K562 (cell line): ENCODE measurements around the gene UBXN1. TPM values are rescaled to one million over a fixed set of nuclear protein-coding genes. Genes with fewer than 3 reads are reported as not detected.

Experiments used
- ARID3A ChIP-seq: IDR thresholded peaks from 2 replicates; pipeline ENCODE4 v1.6.1; 2012; ENCODE audit warnings: low read depth, low read length, improper control_type of control experiment, borderline replicate concordance
- ATF7 ChIP-seq: fragments of 450-650 bp; IDR thresholded peaks from 2 replicates; pipeline ENCODE4 v1.7.1; 2014; ENCODE audit warnings: mild to moderate bottlenecking, moderate library complexity
- BMI1 ChIP-seq: fragments of 150-350 bp; IDR thresholded peaks from 2 replicates; pipeline ENCODE4 v1.6.1; 2014; ENCODE audit warnings: low read length
- FOXA3 ChIP-seq, 2 experiments: fragments of 450-650 bp in 1 of 2; sonication (generic) in 1 of 2; formaldehyde crosslinking; IDR thresholded peaks in 1 of 2; conservative IDR thresholded peaks in 1 of 2; 2 replicates each; pipeline versions ENCODE4 v1.4.0 to v1.8.0; 2020 to 2022; ENCODE audit warnings: mild to moderate bottlenecking in 2 of 2, missing genetic modification reagents in 1 of 2
- FOXK1 ChIP-seq: sonication (generic); formaldehyde crosslinking; IDR thresholded peaks from 2 replicates; pipeline ENCODE4 v1.8.0; 2022; ENCODE audit warnings: missing genetic modification reagents, mild to moderate bottlenecking, borderline replicate concordance
- HDAC8 ChIP-seq: fragments of 450-650 bp; IDR thresholded peaks from 2 replicates; pipeline ENCODE4 v1.6.1; 2016; ENCODE audit warnings: mild to moderate bottlenecking, missing genetic modification characterization, moderate library complexity, missing compliant biosample characterization
- HSF4 ChIP-seq: fragments of 250-450 bp; sonication (Bioruptor Pico); IDR thresholded peaks from 2 replicates; pipeline ENCODE4 v2.1.2; 2022; ENCODE audit warnings: mild to moderate bottlenecking, moderate library complexity, borderline replicate concordance
- NFE2 ChIP-seq: IDR thresholded peaks from 2 replicates; pipeline ENCODE4 v1.6.1; 2014; ENCODE audit warnings: antibody characterized with exemption, low read depth
- RBM22 ChIP-seq: fragments of 200-400 bp; formaldehyde crosslinking; IDR thresholded peaks from 2 replicates; pipeline ENCODE4 v1.6.1; 2018; ENCODE audit warnings: low read length, low read depth; ENCODE audit not compliant: poor library complexity, severe bottlenecking
- RFX1 ChIP-seq: fragments of 450-650 bp; IDR thresholded peaks from 2 replicates; pipeline ENCODE4 v1.6.1; 2016; ENCODE audit warnings: mild to moderate bottlenecking, moderate library complexity
- SIN3B ChIP-seq: fragments of 450-650 bp; IDR thresholded peaks from 2 replicates; pipeline ENCODE4 v1.6.1; 2017; ENCODE audit warnings: low read depth, mild to moderate bottlenecking, moderate library complexity
- SREBF2 ChIP-seq: sonication (generic); formaldehyde crosslinking; IDR thresholded peaks from 2 replicates; pipeline ENCODE4 v1.4.0; 2020; ENCODE audit warnings: mild to moderate bottlenecking, missing genetic modification reagents
- SRF ChIP-seq, 2 experiments: fragments of 250-450, 450-650 bp in 1 of 2; sonication (Bioruptor Pico) in 1 of 2; sonication (generic) in 1 of 2; formaldehyde crosslinking; IDR thresholded peaks; 2 replicates each; pipeline versions ENCODE4 v1.5.0 to v1.5.1; 2020 to 2022; ENCODE audit warnings: mild to moderate bottlenecking in 1 of 2, missing genetic modification reagents in 1 of 2
- SRSF7 ChIP-seq: fragments of 200-400 bp; formaldehyde crosslinking; optimal IDR thresholded peaks from 2 replicates; pipeline ENCODE3; 2017; ENCODE audit warnings: mild to moderate bottlenecking, low read depth, low read length
- TBP ChIP-seq: optimal IDR thresholded peaks from 2 replicates; pipeline ENCODE3; 2011; ENCODE audit warnings: low read depth, low read length, improper control_type of control experiment
- TEAD1 ChIP-seq, 2 experiments: fragments of 450-650 bp in 1 of 2; sonication (generic) in 1 of 2; formaldehyde crosslinking; IDR thresholded peaks; 2 replicates each; pipeline versions ENCODE4 v1.4.0 to v1.8.0; 2020 to 2022; ENCODE audit warnings: mild to moderate bottlenecking in 2 of 2, missing genetic modification reagents in 1 of 2
- polyA plus RNA-seq, 8 experiments: library from polyadenylated mRNA; depleted of rRNA in 4 of 8; stranded (reverse) in 5 of 8; unstranded in 3 of 8; fragments of >200 nt; fragmentation: Nextera tagmentation in 2 of 8; fragmentation: Illumina TruSeq in 1 of 8; extraction: Ambion mirVana in 2 of 8; extraction: Trizol in 1 of 8; gene quantifications; 2 replicates each; pipeline versions ENCODE4 v1.2.1 to v1.2.3, GENCODE V29; 2011 to 2014; ENCODE audit warnings: inconsistent platforms in 1 of 8, missing spikeins in 1 of 8
- total RNA-seq, 7 experiments: library from RNA; depleted of rRNA in 6 of 7; stranded (reverse); fragments of >200 nt in 6 of 7; fragmentation: Illumina TruSeq in 2 of 7; extraction: Trizol in 2 of 7; gene quantifications; 2 replicates each; pipeline versions ENCODE4 v1.2.1 to v1.2.3, GENCODE V29; 2011 to 2021; ENCODE audit warnings: low replicate concordance in 1 of 7
- TF ChIP-seq, protein P1 (sequence below): fragments of 450-650 bp; formaldehyde crosslinking; IDR thresholded peaks from 2 replicates; pipeline ENCODE4 v1.4.0; 2020; ENCODE audit warnings: mild to moderate bottlenecking, moderate library complexity
- TF ChIP-seq, protein P2 (sequence below): fragments of 450-650 bp; formaldehyde crosslinking; IDR thresholded peaks from 2 replicates; pipeline ENCODE4 v1.4.0; 2022; ENCODE audit warnings: missing genetic modification characterization
- TF ChIP-seq, protein P3 (sequence below): fragments of 250-450 bp; sonication (Bioruptor Pico); IDR thresholded peaks from 2 replicates; pipeline ENCODE4 v1.8.0; 2022; ENCODE audit warnings: inconsistent platforms

The UBXN1 gene
- total and polyA plus RNA-seq, 9 of the 15 experiments (the other 6 are each of a cell fraction or from before 2014, with no cell fraction given) = 4.8 to 263 (median 99.7) TPM

- TF ChIP-seq, protein P1, sequence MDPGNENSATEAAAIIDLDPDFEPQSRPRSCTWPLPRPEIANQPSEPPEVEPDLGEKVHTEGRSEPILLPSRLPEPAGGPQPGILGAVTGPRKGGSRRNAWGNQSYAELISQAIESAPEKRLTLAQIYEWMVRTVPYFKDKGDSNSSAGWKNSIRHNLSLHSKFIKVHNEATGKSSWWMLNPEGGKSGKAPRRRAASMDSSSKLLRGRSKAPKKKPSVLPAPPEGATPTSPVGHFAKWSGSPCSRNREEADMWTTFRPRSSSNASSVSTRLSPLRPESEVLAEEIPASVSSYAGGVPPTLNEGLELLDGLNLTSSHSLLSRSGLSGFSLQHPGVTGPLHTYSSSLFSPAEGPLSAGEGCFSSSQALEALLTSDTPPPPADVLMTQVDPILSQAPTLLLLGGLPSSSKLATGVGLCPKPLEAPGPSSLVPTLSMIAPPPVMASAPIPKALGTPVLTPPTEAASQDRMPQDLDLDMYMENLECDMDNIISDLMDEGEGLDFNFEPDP (CRISPR knock-in tag) = no peak
- TF ChIP-seq HDAC8 (tag) (0 out of 2 replicates have a peak, but pooled peaks have one; percentile 32), SRSF7 (no peak), FOXK1 (CRISPR knock-in tag) (peak; percentile 55; the same call in 1 of the 2 replicates), RBM22 (peak; percentile 94), SREBF2 (CRISPR knock-in tag) (no peak), SRF (CRISPR knock-in tag; IDR thresholded peaks at IDR 0.05) (peak; percentile 23 to 28; a peak in 2 of 4 replicates), TBP (peak; percentile 85), RFX1 (peak; percentile 95), SIN3B (peak; percentile 59; the same call in 1 of the 2 replicates), ARID3A (no peak), NFE2 (peak; percentile 61), ATF7 (0 out of 2 replicates have a peak, but pooled peaks have one; percentile 8), BMI1 (peak; percentile 75), HSF4 (0 out of 2 replicates have a peak, but pooled peaks have one; percentile 12), TEAD1 (CRISPR knock-in tag; IDR thresholded peaks at IDR 0.05) (peak; percentile 13 to 53; a peak in 2 of 4 replicates), FOXA3 (CRISPR knock-in tag; conservative IDR thresholded peaks at IDR 0.05 in 1 of 2, IDR thresholded peaks at IDR 0.05 in 1 of 2) (peak in 1 of 2 experiments; percentile 39; a peak in 1 of 4 replicates)
- TF ChIP-seq, protein P2, sequence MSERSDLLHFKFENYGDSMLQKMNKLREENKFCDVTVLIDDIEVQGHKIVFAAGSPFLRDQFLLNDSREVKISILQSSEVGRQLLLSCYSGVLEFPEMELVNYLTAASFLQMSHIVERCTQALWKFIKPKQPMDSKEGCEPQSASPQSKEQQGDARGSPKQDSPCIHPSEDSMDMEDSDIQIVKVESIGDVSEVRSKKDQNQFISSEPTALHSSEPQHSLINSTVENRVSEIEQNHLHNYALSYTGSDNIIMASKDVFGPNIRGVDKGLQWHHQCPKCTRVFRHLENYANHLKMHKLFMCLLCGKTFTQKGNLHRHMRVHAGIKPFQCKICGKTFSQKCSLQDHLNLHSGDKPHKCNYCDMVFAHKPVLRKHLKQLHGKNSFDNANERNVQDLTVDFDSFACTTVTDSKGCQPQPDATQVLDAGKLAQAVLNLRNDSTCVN (CRISPR knock-in tag) = 0 out of 2 replicates have a peak, but pooled peaks have one; percentile 49
- TF ChIP-seq, protein P3, sequence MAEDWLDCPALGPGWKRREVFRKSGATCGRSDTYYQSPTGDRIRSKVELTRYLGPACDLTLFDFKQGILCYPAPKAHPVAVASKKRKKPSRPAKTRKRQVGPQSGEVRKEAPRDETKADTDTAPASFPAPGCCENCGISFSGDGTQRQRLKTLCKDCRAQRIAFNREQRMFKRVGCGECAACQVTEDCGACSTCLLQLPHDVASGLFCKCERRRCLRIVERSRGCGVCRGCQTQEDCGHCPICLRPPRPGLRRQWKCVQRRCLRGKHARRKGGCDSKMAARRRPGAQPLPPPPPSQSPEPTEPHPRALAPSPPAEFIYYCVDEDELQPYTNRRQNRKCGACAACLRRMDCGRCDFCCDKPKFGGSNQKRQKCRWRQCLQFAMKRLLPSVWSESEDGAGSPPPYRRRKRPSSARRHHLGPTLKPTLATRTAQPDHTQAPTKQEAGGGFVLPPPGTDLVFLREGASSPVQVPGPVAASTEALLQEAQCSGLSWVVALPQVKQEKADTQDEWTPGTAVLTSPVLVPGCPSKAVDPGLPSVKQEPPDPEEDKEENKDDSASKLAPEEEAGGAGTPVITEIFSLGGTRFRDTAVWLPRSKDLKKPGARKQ (CRISPR knock-in tag) = no peak
These were observed 27.3 kb upstream of the UBXN1 start (continued) for GRCh38 chr11:62705880-62706849.
